HepG2 (cell line): ENCODE measurements around the gene CD69.

Experiments used
- CENPX ChIP-seq: sonication (generic); formaldehyde crosslinking; IDR thresholded peaks from 2 replicates; pipeline ENCODE4 v1.9.0; 2021; ENCODE audit warnings: mild to moderate bottlenecking, missing genetic modification reagents, moderate library complexity
- CTCF ChIP-seq: sonication (generic); formaldehyde crosslinking; IDR thresholded peaks from 2 replicates; pipeline ENCODE4 v1.5.0; 2020; ENCODE audit warnings: mild to moderate bottlenecking, missing genetic modification reagents, moderate library complexity
- KLF16 ChIP-seq, 2 experiments: sonication (generic) in 1 of 2; formaldehyde crosslinking in 1 of 2; IDR thresholded peaks; 2 replicates each; pipeline versions ENCODE4 v1.6.1 to v1.8.0; 2016 to 2023; ENCODE audit warnings: missing genetic modification reagents in 2 of 2, missing compliant biosample characterization in 1 of 2
- MEF2D ChIP-seq: sonication (generic); formaldehyde crosslinking; IDR thresholded peaks from 2 replicates; pipeline ENCODE4 v1.5.1; 2020; ENCODE audit warnings: mild to moderate bottlenecking, missing genetic modification reagents
- PBX3 ChIP-seq: sonication (generic); formaldehyde crosslinking; IDR thresholded peaks from 2 replicates; pipeline ENCODE4 v1.8.1; 2023; ENCODE audit warnings: missing genetic modification reagents, inconsistent platforms, borderline replicate concordance
- REL ChIP-seq: sonication (generic); formaldehyde crosslinking; conservative IDR thresholded peaks from 2 replicates; pipeline ENCODE4 v1.8.0; 2022; ENCODE audit warnings: mild to moderate bottlenecking, missing genetic modification reagents, moderate library complexity
- TBP ChIP-seq: sonication (generic); formaldehyde crosslinking; IDR thresholded peaks from 2 replicates; pipeline ENCODE4 v1.5.0; 2020; ENCODE audit warnings: missing genetic modification reagents
- USF2 ChIP-seq, 2 experiments: sonication (generic) in 1 of 2; formaldehyde crosslinking in 1 of 2; IDR thresholded peaks; 2 replicates each; pipeline versions ENCODE4 v1.5.1 to v1.6.1; 2011 to 2020; ENCODE audit warnings: borderline replicate concordance in 1 of 2, low read depth in 1 of 2, low read length in 1 of 2, mild to moderate bottlenecking in 1 of 2, missing genetic modification reagents in 1 of 2, moderate library complexity in 1 of 2
- ZNF3 ChIP-seq: IDR thresholded peaks from 2 replicates; pipeline ENCODE4 v1.7.0; 2017; ENCODE audit warnings: inconsistent platforms
- ZNF468 ChIP-seq: sonication (generic); formaldehyde crosslinking; IDR thresholded peaks from 2 replicates; pipeline ENCODE4 v1.8.0; 2022; ENCODE audit warnings: mild to moderate bottlenecking, moderate library complexity, missing genetic modification reagents
- TF ChIP-seq, protein P1 (sequence below): IDR thresholded peaks from 2 replicates; pipeline ENCODE4 v1.6.1; 2012; ENCODE audit warnings: inconsistent platforms

- TF ChIP-seq MEF2D (CRISPR knock-in tag) (no peak), USF2 (IDR thresholded peaks at IDR 0.05; ENCODE audit: low read depth, low read length) (no peak), USF2 (CRISPR knock-in tag; IDR thresholded peaks at IDR 0.05; ENCODE audit: borderline replicate concordance) (no peak), ZNF468 (CRISPR knock-in tag) (no peak), CTCF (no peak), REL (CRISPR knock-in tag) (no peak), TBP (CRISPR knock-in tag) (no peak), ZNF3 (CRISPR knock-in tag) (no peak), CENPX (CRISPR knock-in tag) (no peak), PBX3 (no peak), KLF16 (CRISPR knock-in tag; IDR thresholded peaks at IDR 0.05) (no peak)
- TF ChIP-seq, protein P1, sequence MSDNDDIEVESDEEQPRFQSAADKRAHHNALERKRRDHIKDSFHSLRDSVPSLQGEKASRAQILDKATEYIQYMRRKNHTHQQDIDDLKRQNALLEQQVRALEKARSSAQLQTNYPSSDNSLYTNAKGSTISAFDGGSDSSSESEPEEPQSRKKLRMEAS = no peak
These were observed 33.9 kb upstream of the CD69 start for GRCh38 chr12:9794484-9795093.
